Measurements from ENCODE around the gene NUP107. TPM values are rescaled to one million over a fixed set of nuclear protein-coding genes. Genes with fewer than 3 reads are reported as not detected.

The NUP107 gene
- total and polyA plus RNA-seq, 11 donors = 10.4 to 27.0 (median 20.5) TPM

- DNase-seq (no peak), ATAC-seq (no peak)
- WGBS, 4 donors = 72 to 84% (median 77%) methylated on average over 2 of the region's 2 CpGs
- H3K4me3 ChIP-seq = no peak overlapping the region
- peaks cover 0 to 8% (median 0%) of the 10 kb centered on the region in 12 donors for H3K4me1 ChIP-seq
- H3K27ac ChIP-seq = no peak overlapping the region
- H3K27me3 ChIP-seq = no peaks in the 10 kb centered on the region
- no peaks in the 10 kb centered on the region for H3K9me3 ChIP-seq
- intact Hi-C loops (cut with DNase I) = no loop called here
- TF ChIP-seq CTCF (IDR thresholded peaks at IDR 0.05) (no peak), POLR2A (IDR thresholded peaks at IDR 0.05) (no peak)
- no peaks in the 10 kb centered on the region for H3K36me3 ChIP-seq
Observed at GRCh38 chr12:68792952-68793351, 106.2 kb downstream of the NUP107 start.

DNA sequence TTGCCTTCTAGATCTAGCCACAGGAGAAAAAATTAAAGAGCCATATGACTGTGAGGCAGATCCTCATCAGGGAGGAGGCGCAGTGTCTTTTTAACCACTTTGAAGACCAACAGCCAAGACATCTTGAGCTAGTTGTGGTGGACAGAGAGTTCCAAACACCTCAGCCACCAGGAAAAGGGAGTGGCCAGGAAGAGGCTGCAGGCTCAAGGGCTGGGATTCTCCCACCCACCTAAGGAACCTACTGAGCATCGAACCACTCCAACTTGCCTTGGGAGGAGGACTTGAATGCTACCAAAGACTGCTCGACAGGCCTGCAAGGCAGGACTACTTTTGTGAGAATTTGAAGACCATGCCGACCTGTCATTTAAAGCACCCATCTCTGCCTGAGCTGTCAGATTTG lies 106.7 kb downstream of the NUP107 start:
- Histone ChIP-seq H3K27ac (no peak overlapping the region), H3K4me1 (peaks cover 0 to 3% (median 0%) of the 10 kb centered on the region in 12 donors), H3K36me3 (no peaks in the 10 kb centered on the region), H3K27me3 (no peaks in the 10 kb centered on the region), H3K9me3 (no peaks in the 10 kb centered on the region), H3K4me3 (no peak overlapping the region)
- no peak for TF ChIP-seq POLR2A (IDR thresholded peaks at IDR 0.05)
- no peak for TF ChIP-seq CTCF (IDR thresholded peaks at IDR 0.05)
- DNase-seq = no peak
- intact Hi-C loops (cut with DNase I) = no loop called here
- 82 to 92% (median 88%) methylated on average over 4 of the region's 4 CpGs for WGBS, 4 donors
- ATAC-seq = no peak

DNA sequence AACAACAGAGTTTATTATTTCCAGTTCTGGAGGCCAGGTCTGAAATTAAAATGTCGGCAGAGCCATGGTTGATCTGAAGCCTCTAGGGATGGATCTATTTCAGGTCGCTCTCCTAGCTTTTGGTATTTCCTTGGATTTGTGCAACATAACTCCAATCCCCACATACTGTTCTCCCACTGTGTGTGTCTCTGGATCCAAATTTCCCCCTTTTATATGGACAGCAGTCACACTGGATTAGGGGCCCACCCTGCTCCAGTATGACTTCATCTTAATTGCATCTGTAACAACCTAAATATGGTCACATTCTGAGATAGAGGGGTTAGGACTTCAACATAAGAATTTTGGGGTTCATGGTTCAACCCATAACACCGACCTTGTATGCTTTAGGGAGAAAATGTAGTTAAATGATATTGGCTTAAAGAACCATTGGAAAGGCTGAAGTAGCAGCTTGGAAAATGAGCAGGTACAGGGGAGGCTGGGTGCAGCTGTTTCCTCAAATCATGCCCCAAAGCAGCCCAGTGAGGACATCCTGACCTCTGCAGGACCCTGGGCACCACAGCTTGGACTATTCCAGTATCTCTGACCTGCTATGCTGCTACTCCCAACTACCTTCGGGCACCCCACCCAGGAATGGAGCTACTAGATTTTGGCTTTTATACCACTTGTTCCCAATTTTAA lies 107.3 kb downstream of the NUP107 start:
- DNase-seq (no peak), ATAC-seq (no peak)
- 91 to 96% (median 93%) methylated on average over 4 of the region's 4 CpGs for WGBS, 4 donors
- H3K9me3 ChIP-seq = no peaks in the 10 kb centered on the region
- intact Hi-C loops (cut with DNase I) = no loop called here
- no peaks in the 10 kb centered on the region for H3K27me3 ChIP-seq
- no peak for TF ChIP-seq CTCF (IDR thresholded peaks at IDR 0.05)
- no peak for TF ChIP-seq POLR2A (IDR thresholded peaks at IDR 0.05)
- H3K36me3 ChIP-seq = no peaks in the 10 kb centered on the region
- no peak overlapping the region for H3K27ac ChIP-seq
- H3K4me3 ChIP-seq = no peak overlapping the region
- no peaks in the 10 kb centered on the region for H3K4me1 ChIP-seq

DNA sequence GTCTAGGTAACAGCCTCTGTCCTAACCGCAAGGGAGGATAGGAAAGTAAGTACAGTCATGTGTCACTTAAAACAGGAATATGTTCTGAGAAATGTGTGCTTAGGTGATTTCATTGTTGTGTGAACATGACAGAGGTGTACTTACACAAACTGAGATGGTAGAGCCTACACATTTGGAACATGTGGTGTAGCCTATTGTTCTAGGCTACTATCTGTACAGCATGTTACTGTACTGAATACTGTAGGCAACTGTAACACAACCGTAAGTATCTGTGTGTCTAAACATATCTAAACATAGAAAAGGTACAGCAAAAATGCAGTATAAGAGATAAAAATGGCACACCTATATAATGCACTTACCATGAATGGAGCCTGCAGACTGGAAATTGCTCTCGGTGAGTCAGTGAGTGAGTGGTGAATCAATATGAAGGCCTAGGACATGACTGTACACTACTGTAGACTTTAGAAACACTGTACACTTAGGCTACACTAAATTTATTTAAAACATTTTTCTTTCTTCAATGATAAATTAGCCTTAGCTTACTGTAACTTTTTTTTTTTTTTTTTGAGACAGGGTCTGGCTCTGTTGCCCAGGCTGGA lies 108.0 kb downstream of the NUP107 start:
- H3K9me3 ChIP-seq = no peaks in the 10 kb centered on the region
- intact Hi-C loops (cut with DNase I) = no loop called here
- no peak overlapping the region for H3K27ac ChIP-seq
- ATAC-seq (no peak), DNase-seq (no peak)
- H3K27me3 ChIP-seq = no peaks in the 10 kb centered on the region
- H3K4me1 ChIP-seq = no peaks in the 10 kb centered on the region
- 94 to 98% (median 95%) methylated on average over 3 of the region's 3 CpGs for WGBS, 4 donors
- no peaks in the 10 kb centered on the region for H3K36me3 ChIP-seq
- no peak for TF ChIP-seq POLR2A (IDR thresholded peaks at IDR 0.05)
- no peak for TF ChIP-seq CTCF (IDR thresholded peaks at IDR 0.05)
- H3K4me3 ChIP-seq = no peak overlapping the region

Other genes with a start within 250 kb of the NUP107 start
- 100 to 1,000 TPM in 1 of 9 donors, 10 to 100 TPM in 8; 39.2 to 113 (median 52.2) TPM for gene RAP1B, start 76.1 kb upstream of the NUP107 start, total RNA-seq
- 10 to 100 TPM; 25.3 to 84.5 TPM for gene RAP1B, start 76.1 kb upstream of the NUP107 start, polyA plus RNA-seq
- 1 to 10 TPM; 2.6 to 8.6 (median 5.4) TPM for gene SLC35E3, start 59.2 kb downstream of the NUP107 start, total RNA-seq
- gene SLC35E3, start 59.2 kb downstream of the NUP107 start, polyA plus RNA-seq = 1 to 10 TPM; 2.9 to 7.1 TPM
- gene MDM2, start 121.2 kb downstream of the NUP107 start, total RNA-seq = 10 to 100 TPM; 41.0 to 78.8 (median 50.9) TPM
- 10 to 100 TPM; 16.2 to 46.9 TPM for gene MDM2, start 121.2 kb downstream of the NUP107 start, polyA plus RNA-seq
- gene CPM, start 246.2 kb downstream of the NUP107 start, total RNA-seq = 10 to 100 TPM in 3 of 9 donors, 1 to 10 TPM in 6; 2.0 to 25.4 (median 8.8) TPM
- 10 to 100 TPM in 1 of 2 donors, 1 to 10 TPM in 1; 3.4 to 10.7 TPM for gene CPM, start 246.2 kb downstream of the NUP107 start, polyA plus RNA-seq